Measurements from ENCODE around the gene OR1K1. TPM values are rescaled to one million over a fixed set of nuclear protein-coding genes. Genes with fewer than 3 reads are reported as not detected.

The OR1K1 gene, protein sequence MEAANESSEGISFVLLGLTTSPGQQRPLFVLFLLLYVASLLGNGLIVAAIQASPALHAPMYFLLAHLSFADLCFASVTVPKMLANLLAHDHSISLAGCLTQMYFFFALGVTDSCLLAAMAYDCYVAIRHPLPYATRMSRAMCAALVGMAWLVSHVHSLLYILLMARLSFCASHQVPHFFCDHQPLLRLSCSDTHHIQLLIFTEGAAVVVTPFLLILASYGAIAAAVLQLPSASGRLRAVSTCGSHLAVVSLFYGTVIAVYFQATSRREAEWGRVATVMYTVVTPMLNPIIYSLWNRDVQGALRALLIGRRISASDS
- not detected for total RNA-seq

DNA sequence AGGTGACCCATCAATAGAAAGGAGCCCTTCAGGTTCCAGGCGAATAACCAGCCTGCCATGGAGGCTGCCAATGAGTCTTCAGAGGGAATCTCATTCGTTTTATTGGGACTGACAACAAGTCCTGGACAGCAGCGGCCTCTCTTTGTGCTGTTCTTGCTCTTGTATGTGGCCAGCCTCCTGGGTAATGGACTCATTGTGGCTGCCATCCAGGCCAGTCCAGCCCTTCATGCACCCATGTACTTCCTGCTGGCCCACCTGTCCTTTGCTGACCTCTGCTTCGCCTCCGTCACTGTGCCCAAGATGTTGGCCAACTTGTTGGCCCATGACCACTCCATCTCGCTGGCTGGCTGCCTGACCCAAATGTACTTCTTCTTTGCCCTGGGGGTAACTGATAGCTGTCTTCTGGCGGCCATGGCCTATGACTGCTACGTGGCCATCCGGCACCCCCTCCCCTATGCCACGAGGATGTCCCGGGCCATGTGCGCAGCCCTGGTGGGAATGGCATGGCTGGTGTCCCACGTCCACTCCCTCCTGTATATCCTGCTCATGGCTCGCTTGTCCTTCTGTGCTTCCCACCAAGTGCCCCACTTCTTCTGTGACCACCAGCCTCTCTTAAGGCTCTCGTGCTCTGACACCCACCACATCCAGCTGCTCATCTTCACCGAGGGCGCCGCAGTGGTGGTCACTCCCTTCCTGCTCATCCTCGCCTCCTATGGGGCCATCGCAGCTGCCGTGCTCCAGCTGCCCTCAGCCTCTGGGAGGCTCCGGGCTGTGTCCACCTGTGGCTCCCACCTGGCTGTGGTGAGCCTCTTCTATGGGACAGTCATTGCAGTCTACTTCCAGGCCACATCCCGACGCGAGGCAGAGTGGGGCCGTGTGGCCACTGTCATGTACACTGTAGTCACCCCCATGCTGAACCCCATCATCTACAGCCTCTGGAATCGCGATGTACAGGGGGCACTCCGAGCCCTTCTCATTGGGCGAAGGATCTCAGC lies at the start of gene OR1K1:
Gene OR1K1 (plus strand): TSS at position 58 of the 995 bp plus-strand sequence. CDS start 0 bp downstream, at position 58.
- Mint-ChIP-seq H3K9me3 (peaks cover 2% of the 10 kb centered on the region), H3K4me1 (ENCODE audit: low read depth) (no peaks in the 10 kb centered on the region), H3K36me3 (no peaks in the 10 kb centered on the region), H3K4me3 (no peak within 1 kb of the TSS), H3K27me3 (no peaks in the 10 kb centered on the region), H3K27ac (no peak within 1 kb of the TSS)
- no peak for DNase-seq
- ChIA-PET POLR2A (no interaction called here), CTCF (no interaction called here)
- intact Hi-C loops (cut with micrococcal nuclease): no loop called here

DNA sequence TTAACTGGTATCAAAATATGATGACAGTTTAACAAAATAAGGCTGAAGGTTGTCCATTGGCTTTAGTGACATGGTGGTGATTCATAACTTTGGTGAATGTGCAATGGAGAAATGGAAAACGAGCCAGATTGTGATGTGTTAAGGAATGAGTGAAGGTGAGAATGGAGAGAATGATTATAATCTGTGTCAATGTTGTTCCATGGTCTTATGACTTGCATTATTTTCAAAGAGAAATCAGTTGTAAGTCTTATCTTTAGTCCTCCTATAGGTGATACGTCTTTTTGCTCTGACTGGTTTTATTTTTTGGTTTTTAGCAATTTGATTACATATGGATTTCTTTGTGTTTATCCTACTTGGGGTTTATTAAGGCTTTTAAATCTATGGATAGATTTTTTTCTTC lies 45.1 kb upstream of the OR1K1 start:
- intact Hi-C loops (cut with micrococcal nuclease): no loop called here
- H3K4me1 Mint-ChIP-seq (ENCODE audit: low read depth): no peaks in the 10 kb centered on the region
- peaks cover 9% of the 10 kb centered on the region for H3K36me3 Mint-ChIP-seq
- CTCF ChIA-PET: no interaction called here
- peaks cover 19% of the 10 kb centered on the region for H3K9me3 Mint-ChIP-seq
- no peak for DNase-seq
- H3K27me3 Mint-ChIP-seq: no peaks in the 10 kb centered on the region
- POLR2A ChIA-PET: no interaction called here
- no peak overlapping the region for H3K4me3 Mint-ChIP-seq
- H3K27ac Mint-ChIP-seq: no peak overlapping the region

DNA sequence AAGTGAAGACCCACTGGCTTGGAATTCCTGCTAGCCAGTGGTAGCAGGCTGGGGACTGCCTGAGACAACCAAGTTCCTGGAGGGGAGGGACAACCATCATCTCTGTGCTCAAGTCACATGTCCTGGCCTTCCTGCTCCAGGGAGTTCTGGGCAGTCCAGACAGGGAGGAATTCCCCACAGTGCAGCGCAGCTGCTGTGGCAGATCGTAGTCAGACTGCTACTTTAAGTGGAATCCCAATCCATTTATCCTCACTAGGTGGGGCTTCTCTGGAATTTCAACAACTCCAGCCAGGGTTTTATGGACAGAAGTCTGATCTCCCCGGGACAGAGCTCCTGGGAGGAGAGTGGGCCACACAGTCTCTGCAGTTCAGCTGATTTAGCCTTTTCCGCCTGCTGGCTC lies 32.1 kb upstream of the OR1K1 start:
- DNase-seq: no peak
- intact Hi-C loops (cut with micrococcal nuclease): no loop called here
- Mint-ChIP-seq H3K27me3 (peaks cover 1% of the 10 kb centered on the region), H3K36me3 (peaks cover 3% of the 10 kb centered on the region), H3K9me3 (peaks cover 37% of the 10 kb centered on the region), H3K4me1 (ENCODE audit: low read depth) (no peaks in the 10 kb centered on the region), H3K4me3 (no peak overlapping the region), H3K27ac (no peak overlapping the region)
- CTCF ChIA-PET: no interaction called here
- POLR2A ChIA-PET: no interaction called here

DNA sequence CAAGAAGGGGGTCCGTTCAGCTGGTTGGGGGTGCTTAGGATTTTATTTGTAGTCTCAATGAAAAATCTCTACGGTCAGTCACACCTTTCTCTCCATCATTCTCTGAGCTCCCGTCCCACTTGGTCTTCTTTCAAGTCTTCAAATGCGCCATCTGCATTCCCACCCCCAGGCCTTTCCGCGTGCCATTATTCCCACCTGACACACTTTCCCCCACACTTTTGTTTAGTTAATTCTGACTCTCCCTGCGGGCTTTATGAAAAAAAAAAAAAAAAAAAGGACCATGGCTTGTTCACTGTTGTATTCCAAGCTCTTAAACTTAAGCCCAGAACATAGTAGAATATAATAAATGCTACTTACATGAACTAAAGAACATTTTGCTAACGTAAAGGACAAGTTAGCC lies 22.9 kb upstream of the OR1K1 start:
- POLR2A ChIA-PET: no interaction called here

DNA sequence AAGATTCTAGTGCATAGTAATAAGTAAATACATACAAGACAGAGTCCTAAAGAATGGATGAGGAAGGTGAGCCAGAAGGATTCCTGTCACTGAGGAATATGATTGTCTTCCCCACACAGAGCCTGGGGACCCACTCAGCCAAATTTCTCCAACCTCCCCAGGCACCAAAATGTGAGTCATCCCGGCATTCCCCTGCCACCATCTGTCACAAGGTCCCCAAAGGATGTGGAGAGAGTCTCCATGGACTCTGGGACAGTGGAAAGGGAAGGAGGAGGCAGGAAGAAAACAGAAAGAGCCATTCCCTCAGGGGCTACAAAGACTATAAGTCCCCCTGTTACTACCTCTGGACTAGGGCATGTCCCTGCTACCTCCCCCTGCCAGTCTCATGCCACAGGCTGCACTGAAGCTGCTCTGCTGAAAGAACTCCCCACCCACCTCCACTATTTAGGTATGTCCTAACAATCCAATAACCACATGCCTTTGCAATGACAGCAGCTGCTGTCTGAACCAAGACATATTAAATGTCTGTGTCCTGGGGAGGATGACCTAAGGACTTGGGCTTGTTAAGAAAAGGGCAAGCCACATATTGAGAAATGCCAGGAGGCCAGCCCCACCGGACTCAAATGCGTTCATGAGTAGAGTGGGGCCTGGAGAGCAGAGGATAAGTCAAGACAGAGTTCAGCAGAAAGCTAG lies 21.8 kb upstream of the OR1K1 start:
- peaks cover 6% of the 10 kb centered on the region for H3K9me3 Mint-ChIP-seq
- no peak overlapping the region for H3K27ac Mint-ChIP-seq
- ChIA-PET POLR2A (no interaction called here), CTCF (no interaction called here)
- intact Hi-C loops (cut with micrococcal nuclease): no loop called here
- no peak overlapping the region for H3K4me3 Mint-ChIP-seq
- no peaks in the 10 kb centered on the region for H3K4me1 Mint-ChIP-seq (ENCODE audit: low read depth)
- no peaks in the 10 kb centered on the region for H3K27me3 Mint-ChIP-seq
- H3K36me3 Mint-ChIP-seq: peaks cover 3% of the 10 kb centered on the region
- no peak for DNase-seq

More for the DNA sequence above, 22.9 kb upstream of the OR1K1 start:
- Mint-ChIP-seq H3K9me3 (peaks cover 12% of the 10 kb centered on the region), H3K27ac (no peak overlapping the region), H3K36me3 (peaks cover 4% of the 10 kb centered on the region), H3K27me3 (no peaks in the 10 kb centered on the region), H3K4me3 (no peak overlapping the region), H3K4me1 (ENCODE audit: low read depth) (no peaks in the 10 kb centered on the region)
- DNase-seq: no peak
- intact Hi-C loops (cut with micrococcal nuclease): no loop called here
- CTCF ChIA-PET: interaction anchor here (0.7 kb wide), 1 partner anchor 164 kb away, joined by 4 read pairs; the partner anchor contains the start of gene RABGAP1

DNA sequence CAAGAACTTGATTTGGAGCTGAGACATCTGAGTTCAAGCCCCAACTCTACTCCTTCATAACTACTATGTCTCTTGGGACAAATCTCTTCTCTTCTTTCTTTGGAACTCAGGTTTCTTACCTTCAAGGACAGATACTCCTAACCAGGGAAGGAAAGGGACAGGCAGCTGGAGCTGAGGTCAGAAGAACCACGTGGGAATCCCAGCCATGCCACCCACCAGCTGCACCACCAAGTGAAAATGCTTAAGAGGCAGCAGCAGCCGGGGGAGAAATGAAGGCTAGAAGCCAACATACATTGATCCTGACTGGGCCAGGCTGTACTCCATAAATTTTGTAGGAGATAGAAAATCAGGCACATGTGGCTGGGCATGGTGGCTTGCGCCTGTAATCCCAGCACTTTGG lies 20.7 kb upstream of the OR1K1 start:
- Mint-ChIP-seq H3K4me1 (ENCODE audit: low read depth) (no peaks in the 10 kb centered on the region), H3K4me3 (no peak overlapping the region), H3K27ac (no peak overlapping the region), H3K36me3 (no peaks in the 10 kb centered on the region), H3K9me3 (no peaks in the 10 kb centered on the region), H3K27me3 (no peaks in the 10 kb centered on the region)
- intact Hi-C loops (cut with micrococcal nuclease): no loop called here
- ChIA-PET CTCF (no interaction called here), POLR2A (no interaction called here)
- no peak for DNase-seq

DNA sequence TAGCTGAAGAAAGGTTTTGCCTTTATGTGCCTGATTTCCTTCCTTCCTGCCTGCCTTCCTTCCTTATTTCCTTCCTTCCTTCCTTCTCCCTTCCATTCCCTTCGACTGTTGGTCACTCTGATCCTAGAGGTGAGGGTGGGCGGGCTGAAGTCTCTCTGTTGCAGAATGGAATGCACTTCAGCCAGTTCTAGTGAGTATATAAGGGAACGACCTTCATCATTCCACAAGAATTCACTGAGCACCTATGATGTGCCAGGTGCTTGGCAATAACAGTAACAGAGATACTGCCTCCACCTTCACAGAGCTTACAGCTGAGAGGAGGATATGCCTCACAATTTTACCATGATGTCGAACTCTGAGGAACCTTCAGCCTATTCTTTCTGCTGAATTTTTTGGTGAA lies 19.9 kb upstream of the OR1K1 start:
- intact Hi-C loops (cut with micrococcal nuclease): no loop called here
- Mint-ChIP-seq H3K36me3 (no peaks in the 10 kb centered on the region), H3K27ac (no peak overlapping the region), H3K4me1 (ENCODE audit: low read depth) (no peaks in the 10 kb centered on the region), H3K4me3 (no peak overlapping the region), H3K27me3 (no peaks in the 10 kb centered on the region), H3K9me3 (no peaks in the 10 kb centered on the region)
- DNase-seq: no peak
- POLR2A ChIA-PET: no interaction called here
- CTCF ChIA-PET: no interaction called here

DNA sequence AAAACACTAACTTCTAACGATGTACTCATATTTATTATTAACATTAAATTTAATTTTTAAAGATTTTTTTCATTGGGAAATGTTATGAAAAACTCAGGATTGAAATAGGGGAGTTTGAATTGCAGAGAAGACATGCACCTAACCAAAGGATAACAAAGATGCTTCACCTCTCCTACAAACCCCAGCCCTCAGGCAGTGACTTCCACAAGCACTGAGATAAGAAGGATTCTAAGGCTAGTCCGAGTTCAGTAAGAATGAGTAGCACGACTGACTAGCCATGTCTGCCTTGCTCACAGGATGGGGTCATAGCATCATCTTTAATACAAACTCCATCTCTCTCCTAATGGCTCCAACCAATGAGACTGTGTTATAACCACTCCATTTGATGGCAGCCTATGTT lies 18.3 kb upstream of the OR1K1 start:
- H3K27ac Mint-ChIP-seq: no peak overlapping the region
- DNase-seq: no peak

DNA sequence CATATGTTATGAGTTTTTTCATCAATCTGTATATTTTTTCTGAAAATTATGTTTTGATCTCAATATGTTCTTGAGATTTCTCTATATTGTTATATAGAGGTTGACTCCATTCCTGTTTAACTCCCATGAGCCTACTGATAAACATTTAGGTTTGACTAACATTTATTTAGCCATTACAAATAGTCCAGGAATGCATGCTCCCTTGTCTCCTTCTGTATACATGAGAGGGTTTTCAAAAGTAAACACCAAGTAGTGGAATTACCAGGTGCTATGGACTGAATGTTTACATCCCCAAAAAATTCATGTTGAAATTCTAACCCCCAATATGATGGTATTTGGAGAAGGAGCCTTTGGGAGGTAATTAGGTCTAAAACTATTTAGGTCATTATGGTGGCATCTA lies 14.7 kb upstream of the OR1K1 start:
- ChIA-PET POLR2A (no interaction called here), CTCF (no interaction called here)
- Mint-ChIP-seq H3K27ac (no peak overlapping the region), H3K27me3 (no peaks in the 10 kb centered on the region), H3K9me3 (no peaks in the 10 kb centered on the region), H3K36me3 (no peaks in the 10 kb centered on the region), H3K4me3 (no peak overlapping the region), H3K4me1 (ENCODE audit: low read depth) (no peaks in the 10 kb centered on the region)
- no peak for DNase-seq
- intact Hi-C loops (cut with micrococcal nuclease): no loop called here

More for the DNA sequence above, 18.3 kb upstream of the OR1K1 start:
- H3K4me3 Mint-ChIP-seq: no peak overlapping the region
- H3K9me3 Mint-ChIP-seq: no peaks in the 10 kb centered on the region
- CTCF ChIA-PET: interaction anchor here (0.7 kb wide), 1 partner anchor 532 kb away, joined by 3 read pairs; no protein-coding TSS in a partner anchor
- H3K27me3 Mint-ChIP-seq: no peaks in the 10 kb centered on the region
- POLR2A ChIA-PET: no interaction called here
- intact Hi-C loops (cut with micrococcal nuclease): no loop called here
- no peaks in the 10 kb centered on the region for H3K4me1 Mint-ChIP-seq (ENCODE audit: low read depth)
- no peaks in the 10 kb centered on the region for H3K36me3 Mint-ChIP-seq

DNA sequence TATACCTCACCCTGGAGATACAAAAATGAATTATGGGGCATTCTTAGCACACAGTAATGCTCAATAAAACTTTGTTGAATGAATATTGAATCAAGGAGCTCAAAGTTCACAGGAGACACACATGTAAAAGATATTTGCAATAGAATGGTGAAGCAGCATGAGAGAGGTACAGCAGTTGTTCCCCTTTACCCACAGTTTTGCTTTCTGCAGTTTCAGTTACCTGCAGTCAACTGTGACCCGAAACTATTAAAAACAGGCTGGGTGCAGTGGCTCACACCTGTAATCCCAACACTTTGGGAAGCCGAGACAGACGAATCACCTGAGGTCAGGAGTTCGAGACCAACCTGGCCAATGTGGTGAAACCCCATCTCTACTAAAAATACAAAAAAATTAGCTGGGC lies 13.6 kb upstream of the OR1K1 start:
- H3K4me3 Mint-ChIP-seq: no peak overlapping the region
- no peaks in the 10 kb centered on the region for H3K9me3 Mint-ChIP-seq
- ChIA-PET POLR2A (no interaction called here), CTCF (no interaction called here)
- no peaks in the 10 kb centered on the region for H3K27me3 Mint-ChIP-seq
- H3K27ac Mint-ChIP-seq: no peak overlapping the region
- no peaks in the 10 kb centered on the region for H3K36me3 Mint-ChIP-seq
- H3K4me1 Mint-ChIP-seq (ENCODE audit: low read depth): no peaks in the 10 kb centered on the region
- intact Hi-C loops (cut with micrococcal nuclease): no loop called here
- DNase-seq: no peak

DNA sequence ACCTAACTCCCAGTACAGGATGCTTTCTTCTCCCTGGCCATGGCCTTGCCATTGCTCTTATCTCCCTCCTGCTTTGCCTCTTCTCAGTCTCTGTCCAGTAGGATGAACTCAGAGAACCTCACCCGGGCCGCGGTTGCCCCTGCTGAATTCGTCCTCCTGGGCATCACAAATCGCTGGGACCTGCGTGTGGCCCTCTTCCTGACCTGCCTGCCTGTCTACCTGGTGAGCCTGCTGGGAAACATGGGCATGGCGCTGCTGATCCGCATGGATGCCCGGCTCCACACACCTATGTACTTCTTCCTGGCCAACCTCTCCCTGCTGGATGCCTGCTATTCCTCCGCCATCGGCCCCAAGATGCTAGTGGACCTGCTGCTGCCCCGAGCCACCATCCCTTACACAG lies 11.1 kb upstream of the OR1K1 start, which contains the start of gene OR5C1:
Gene OR5C1 (plus strand): TSS at position 103 of the 400 bp plus-strand sequence. CDS start 0 bp downstream, at position 103.
- Mint-ChIP-seq H3K27me3 (no peaks in the 10 kb centered on the region), H3K36me3 (no peaks in the 10 kb centered on the region), H3K4me3 (no peak within 1 kb of the TSS), H3K9me3 (no peaks in the 10 kb centered on the region), H3K27ac (no peak within 1 kb of the TSS), H3K4me1 (ENCODE audit: low read depth) (no peaks in the 10 kb centered on the region)
- DNase-seq: no peak
- CTCF ChIA-PET: no interaction called here
- intact Hi-C loops (cut with micrococcal nuclease): no loop called here
- POLR2A ChIA-PET: no interaction called here

DNA sequence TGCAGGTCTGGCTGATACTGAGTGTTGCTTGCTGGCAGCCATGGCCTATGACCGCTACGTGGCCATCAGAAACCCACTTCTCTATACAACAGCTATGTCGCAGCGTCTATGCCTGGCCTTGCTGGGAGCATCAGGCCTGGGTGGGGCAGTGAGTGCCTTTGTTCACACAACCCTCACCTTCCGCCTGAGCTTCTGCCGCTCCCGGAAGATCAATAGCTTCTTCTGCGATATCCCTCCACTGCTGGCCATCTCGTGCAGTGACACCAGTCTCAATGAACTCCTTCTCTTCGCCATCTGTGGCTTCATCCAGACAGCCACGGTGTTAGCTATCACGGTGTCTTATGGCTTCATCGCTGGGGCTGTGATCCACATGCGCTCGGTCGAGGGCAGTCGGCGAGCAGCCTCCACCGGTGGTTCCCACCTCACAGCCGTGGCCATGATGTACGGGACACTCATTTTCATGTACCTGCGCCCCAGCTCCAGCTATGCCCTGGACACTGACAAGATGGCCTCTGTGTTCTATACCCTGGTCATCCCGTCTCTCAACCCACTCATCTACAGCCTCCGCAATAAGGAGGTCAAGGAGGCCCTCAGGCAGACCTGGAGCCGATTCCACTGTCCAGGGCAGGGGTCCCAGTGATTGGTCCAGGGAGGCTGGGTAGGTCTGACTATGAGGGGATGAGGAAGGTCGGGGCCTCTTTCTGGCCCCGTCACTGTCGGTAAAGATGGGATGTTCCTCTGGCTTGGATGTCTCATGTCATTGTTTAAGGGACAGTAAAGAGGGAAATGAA lies 10.5 kb upstream of the OR1K1 start:
- ChIA-PET CTCF (no interaction called here), POLR2A (no interaction called here)
- no peak overlapping the region for H3K4me3 Mint-ChIP-seq
- no peaks in the 10 kb centered on the region for H3K36me3 Mint-ChIP-seq
- no peaks in the 10 kb centered on the region for H3K9me3 Mint-ChIP-seq
- no peak overlapping the region for H3K27ac Mint-ChIP-seq
- H3K27me3 Mint-ChIP-seq: no peaks in the 10 kb centered on the region
- H3K4me1 Mint-ChIP-seq (ENCODE audit: low read depth): no peaks in the 10 kb centered on the region
- intact Hi-C loops (cut with micrococcal nuclease): no loop called here
- no peak for DNase-seq

Measured in activated CD4-positive, alpha-beta memory T cell treated with anti-CD3 and anti-CD28 coated beads for 36 hours (primary cell).